NCI-H345 (cell line): ENCODE results near the gene CCT7.
A peak's percentile ranks its signal among the peaks of the same experiment; 100 is the strongest.
"Not testable (repeated sequence)": the region's sequence is repeated elsewhere in the genome, so short reads cannot be mapped to it uniquely, and the experiment has no call there.

Experiments
- DNase-seq: peaks from one replicate; lab custom pipeline; 2025; lab: John Stamatoyannopoulos, UW

Gene CCT7

DNA sequence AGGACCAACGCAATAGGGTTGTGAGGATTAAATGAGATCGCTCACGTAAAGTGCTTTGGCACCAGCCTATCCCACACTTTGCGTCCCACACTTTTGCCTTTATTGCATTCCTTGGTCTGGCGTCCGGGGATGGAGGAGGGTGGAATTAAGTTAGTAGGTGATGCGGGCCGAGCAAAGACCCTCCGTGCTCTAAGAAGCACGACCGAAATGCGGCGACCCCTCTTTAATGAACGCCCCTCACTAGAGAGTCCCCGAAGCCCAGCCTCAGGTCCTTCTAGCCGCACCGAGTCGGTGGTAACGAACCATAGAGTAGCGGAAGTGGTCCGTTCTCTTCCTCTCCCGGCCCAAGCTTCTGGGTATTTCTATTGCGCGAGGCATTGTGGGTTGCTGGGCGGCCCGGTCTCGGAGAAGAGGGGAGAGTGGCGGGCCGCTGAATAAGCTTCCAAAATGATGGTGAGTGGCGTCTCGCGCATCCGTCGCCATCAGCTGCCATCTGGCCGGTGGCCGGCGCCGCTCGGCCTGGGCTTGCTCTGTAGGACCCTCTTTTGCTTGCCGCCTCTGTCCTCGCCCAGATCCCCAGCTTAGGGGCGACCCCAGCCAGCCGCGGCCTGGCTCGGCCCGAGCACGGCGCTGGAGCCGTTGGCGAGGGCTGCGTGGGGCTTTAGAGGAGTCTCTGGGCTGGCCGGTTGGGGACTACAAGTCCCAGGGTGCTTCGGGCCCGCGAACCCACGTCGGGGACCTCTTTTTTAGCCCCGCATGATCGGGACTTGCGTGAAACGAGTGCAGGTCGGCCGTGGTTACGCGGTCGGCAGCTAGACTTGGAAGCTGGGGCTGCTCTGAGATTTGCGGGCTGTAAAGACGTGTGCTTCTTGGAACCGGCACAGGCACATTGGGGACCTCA is at the start of gene CCT7:
Gene CCT7 (plus strand): TSS at position 377 of the 901 bp plus-strand sequence. CDS start 71 bp downstream, at position 448.
- DNase-seq, result peak; percentile 94

DNA sequence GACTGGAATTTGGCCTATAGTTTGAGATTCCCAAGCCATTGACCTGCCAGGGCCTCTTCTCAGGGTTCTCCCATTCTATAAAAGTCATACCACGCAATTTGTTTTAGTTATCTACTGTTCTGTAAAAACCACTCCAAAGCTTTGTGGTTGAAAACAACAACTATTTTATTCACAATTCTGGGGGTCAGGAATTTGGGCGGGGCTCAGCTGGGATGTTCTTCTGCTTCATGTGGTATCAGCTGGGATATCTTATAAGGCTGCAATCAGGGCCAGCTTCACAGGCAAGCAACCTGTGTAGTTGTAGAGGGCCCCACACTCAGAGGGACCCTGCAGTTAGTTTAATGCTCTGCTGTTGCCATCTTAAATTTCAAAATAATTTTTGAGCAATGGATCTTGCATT is 48.1 kb upstream of the CCT7 start:
- DNase-seq, result no peak

DNA sequence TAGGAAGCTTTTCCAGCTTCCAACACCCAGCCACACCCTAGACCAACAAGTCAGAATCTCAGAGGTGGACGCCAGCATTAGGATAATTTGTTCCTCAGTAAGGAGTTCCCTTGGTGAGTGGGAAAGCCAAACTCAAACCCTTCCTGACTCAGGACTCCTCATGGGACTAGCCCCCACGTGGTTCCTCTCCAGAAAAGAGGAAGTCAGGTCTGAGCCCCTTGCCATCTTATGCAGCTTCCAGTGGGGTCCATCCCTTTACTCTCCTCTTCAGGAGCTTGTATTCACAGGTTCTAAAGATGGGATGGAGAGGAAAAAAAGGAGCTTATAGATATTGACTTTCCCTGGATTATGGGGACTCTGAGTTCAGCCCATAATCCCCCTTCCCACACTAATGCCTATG is 46.6 kb upstream of the CCT7 start:
- DNase-seq, result no peak

DNA sequence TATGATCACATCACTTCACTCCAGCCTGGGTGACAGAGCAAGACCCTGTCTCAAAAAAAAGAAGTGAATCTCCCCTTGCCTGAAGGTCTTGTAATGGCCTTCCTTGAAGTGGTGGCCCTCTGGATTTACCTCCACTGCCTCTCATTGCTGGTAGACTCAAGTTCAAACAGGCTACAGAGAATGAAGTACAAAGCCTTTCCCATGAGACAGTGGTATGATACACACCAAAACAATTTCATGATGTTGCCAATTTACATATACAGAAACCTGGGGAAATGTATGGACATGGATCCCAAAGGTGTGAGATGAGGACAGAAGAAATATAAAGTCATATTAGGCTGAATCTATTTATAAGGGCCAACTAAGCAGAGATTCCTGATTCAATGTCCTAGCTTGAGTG is 36.5 kb upstream of the CCT7 start:
- DNase-seq, result no peak

DNA sequence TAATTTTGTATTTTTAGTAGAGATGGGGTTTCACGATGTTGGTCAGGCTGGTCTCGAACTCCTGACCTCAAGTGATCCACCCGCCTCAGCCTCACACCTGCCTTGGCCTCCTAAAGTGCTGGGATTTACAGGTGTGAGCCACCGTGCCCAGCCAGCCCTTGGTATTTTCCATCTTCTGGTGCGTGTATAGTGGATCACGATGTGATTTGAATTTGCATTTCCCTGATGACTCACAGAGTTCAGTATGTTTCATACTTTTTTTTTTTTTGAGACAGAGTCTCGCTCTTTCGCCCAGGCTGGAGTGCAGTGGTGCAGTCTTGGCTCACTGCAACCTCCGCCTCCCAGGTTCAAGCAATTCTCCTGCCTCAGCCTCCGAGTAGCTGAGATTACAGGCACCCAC is 33.8 kb upstream of the CCT7 start:
- not testable (repeated sequence) for DNase-seq

DNA sequence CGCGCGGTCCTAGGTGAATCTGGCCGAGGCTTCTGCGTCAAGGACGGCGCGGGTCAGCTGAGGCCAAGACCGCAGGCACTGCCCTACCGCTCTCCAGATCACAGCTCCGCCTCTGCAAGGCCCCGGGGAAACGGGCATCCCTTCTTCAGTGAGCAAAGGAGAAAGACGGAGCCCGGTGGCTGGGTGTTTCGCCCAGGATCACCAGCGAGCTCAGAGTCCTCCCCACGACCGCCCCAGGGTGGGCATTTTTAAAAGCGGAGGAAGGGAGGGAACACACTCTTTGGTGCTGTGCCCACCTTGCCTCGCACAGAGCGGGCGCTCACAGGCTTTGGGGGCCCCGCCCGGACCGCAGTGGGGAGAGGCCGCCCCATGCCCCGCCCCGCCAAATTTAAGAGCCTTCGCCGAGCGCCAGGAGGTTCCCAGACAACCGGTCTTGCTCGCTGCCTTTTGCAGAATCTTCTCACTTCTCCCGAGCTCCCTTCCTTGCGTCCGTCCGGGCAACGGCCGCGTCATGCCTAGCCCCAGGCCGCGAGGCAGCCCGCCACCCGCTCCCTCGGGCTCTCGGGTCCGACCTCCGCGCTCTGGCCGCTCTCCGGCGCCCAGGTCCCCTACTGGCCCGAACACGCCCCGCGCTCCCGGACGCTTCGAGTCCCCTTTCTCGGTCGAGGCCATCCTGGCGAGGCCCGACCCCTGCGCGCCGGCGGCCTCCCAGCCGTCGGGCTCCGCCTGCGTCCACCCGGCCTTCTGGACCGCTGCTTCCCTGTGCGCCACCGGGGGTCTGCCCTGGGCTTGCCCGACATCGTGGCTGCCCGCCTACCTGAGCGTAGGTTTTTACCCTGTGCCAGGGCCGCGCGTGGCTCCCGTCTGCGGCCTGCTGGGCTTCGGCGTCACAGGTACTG is 31.7 kb upstream of the CCT7 start, which contains the start of gene NOTO:
Gene NOTO (plus strand): TSS at position 419 of the 899 bp plus-strand sequence. CDS start 93 bp downstream, at position 512.
- DNase-seq, result no peak

DNA sequence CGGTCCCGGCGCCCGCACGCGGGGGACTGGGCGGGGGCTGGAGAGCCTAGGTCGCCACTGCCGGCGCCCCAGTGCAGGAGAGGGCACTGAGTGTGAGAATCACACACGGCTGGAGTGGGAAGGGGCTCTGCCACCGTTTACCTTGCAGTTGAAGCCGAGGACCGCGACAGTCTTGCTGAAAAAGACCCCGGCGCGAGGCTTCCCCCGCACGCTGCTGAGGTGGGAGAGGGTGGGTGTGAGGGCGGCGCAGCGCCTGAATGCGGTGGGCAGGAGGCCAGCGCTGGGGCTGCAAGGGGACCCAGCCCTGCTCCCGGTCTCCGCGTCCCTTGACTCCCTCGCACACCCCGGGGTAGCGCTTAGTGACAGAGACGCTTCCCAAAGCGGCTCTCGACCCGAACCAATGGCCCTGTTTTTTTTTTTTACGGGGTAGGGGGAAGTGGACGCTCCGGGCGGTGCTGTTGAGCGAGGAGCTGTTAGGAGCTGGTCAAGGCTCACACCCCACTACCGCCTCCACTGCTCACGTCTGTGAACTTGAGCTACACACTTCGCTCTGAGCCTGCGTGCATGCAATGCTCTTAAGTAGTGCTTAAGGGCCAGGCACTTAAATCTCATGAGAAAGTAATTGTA is 30.9 kb upstream of the CCT7 start:
- DNase-seq, result no peak

DNA sequence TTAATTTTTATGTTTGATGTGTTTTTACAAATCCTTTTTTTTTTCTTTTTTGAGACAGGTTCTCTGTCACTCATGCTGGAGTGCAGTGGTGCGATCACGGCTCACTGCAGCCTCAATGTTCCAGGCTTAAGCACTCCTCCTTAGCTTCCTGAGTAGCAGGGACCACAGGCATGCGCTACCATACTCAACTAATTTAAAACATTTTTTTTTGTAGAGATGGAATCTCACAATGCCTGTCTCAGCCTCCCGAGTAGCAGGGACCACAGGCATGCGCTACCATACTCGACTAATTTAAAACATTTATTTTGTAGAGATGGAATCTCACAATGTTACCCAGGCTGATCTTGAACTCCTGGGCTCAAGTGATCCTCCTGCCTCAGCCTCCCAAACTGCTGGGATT is 28.5 kb upstream of the CCT7 start:
- DNase-seq, result no peak

DNA sequence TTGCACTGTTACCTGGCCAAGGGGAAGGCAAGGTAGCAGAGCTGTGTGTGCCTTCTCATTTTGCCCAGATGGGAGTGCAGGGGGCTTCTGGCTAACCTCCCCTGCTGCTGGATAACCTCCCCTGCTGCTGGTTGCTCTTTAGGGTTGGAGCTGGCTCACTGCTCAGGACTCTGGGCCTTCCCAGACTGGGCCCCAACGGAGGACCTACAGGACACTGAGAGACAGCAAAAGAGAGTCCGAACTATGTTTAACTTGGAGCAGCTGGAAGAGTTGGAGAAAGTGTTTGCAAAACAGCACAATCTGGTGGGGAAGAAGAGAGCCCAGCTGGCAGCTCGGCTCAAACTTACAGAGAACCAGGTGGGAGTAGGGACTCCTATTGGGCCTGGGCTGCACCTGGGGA is 25.9 kb upstream of the CCT7 start:
- DNase-seq, result no peak

DNA sequence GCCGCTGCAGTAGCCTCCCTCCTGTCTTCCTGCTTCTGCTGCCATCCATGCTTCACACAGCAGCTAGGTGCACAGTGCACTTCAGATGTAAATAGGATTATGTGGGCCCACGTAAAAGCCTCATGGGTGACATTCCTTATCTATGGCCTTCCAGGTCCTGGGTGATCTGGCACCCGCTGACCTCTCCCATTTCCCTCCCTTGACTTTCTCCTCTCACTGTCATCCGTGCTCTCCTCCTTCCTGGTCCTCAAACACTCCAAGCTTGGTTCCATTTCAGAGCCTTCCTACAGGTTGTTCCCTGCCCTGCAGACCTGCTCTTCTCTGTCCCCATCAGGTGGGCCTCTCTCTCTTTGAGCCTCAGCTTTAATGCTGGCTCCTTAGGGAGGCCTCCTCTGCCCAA is 24.1 kb upstream of the CCT7 start:
- DNase-seq, result no peak

DNA sequence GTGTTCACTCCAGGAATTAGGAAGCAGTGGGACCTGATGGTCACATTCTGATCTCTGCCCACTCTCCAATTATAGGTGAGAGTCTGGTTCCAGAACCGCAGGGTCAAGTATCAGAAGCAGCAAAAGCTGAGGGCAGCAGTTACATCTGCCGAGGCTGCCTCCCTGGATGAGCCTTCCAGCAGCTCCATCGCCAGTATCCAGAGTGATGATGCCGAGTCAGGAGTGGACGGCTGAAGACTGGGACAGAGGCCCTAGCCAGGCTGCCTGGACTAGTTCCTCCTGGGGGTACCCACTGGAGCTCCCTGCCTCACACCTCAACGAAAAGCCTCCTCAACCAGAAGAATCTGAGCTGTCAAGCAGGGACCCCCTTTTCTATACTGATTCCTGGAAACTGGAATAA is 23.4 kb upstream of the CCT7 start:
- no peak for DNase-seq

DNA sequence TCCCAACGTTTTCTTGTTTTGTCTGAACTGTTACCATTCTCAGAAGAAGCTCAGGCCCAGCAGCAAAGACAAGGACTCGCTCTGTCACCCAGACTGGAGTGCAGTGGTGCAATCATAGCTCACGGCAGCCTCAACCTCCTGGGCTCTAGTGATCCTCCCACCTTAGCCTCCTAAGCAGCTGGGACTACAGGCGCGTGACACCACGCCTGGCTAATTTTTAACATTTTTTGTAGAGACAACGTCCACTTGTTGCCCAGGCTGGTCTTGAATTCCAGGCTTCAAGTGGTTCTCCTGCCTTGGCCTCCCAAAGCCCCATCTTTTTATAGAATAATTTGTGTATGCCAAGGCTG is 22.0 kb upstream of the CCT7 start:
- no peak for DNase-seq

DNA sequence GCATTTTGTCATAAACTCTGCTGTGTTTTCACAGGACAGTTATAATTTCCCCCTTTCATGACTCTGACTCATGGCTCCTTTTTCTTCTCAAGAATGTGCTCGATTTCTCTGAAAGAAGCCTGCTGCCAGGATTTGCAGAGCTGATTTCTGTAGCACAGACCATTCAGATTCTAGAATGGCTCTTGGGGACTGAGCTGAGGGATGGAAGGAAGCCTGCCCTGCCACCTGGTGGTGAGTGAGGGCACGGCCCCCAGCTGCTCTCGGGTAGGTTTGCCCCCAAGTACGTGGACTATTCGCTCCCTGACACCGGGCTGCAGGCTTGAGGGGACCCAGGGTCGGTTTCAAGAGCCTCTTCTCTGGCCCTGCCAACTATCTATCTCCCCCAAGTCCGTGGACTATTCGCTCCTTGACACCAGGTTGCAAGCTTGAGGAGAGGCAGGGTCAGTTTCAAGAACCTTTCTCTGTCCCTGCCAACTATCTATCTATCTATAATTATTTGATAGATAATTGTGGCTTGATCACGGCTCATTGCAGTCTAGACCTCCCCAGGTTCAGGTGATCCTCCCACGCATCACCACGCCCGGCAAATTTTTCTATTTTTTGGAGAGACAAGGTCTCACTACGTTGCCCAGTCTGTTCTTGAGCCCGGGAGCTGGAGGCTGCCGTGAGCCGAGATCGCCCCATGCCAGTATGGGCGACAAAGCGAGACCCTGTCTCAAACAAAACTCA is 21.5 kb upstream of the CCT7 start:
- peak; percentile 79 for DNase-seq

DNA sequence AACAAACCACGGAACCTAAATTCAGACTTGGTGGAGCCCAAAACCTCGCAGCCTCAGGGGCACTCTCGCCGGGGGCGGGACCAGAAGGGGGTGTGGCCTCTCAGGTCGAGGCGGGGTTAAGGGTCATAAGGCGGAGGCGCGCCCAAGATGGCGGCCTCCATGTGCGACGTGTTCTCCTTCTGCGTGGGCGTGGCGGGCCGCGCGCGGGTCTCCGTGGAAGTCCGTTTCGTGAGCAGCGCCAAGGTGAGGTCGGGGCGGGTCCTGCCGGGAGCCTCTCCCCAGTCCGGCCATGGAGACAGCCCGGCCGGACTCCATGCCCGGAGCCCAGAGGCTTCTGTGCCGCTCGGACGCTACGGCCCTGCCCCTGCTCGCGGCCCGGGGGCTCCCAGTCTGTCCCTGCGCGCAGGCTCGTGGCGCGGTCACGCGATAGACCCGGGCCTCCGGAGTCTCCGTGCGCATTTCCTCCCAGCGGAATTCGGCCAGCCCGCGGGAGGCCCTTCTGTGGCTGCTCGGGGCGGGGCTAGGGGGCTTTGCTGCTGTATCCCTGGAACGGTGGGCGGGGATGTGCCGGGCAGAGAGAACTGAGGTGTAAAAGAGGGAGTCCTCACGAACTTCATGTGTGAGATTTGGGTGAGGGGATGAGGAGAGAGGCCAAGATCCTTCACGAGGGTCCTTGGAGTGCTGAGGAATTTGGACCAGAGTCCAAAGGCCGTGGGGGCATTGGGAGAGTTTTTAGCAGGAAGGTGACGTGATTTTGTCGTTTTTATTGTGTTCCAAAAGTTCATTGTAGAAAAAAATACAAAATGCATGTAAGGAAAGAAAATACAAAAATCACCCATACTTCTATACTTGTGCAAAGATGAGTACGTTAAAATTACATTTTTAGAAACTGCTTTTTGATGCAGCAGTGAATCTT is 19.7 kb upstream of the CCT7 start, which contains the start of gene SMYD5:
Gene SMYD5 (plus strand): TSS at position 126 of the 916 bp plus-strand sequence. CDS start 22 bp downstream, at position 148.
- DNase-seq, result peak; percentile 84

DNA sequence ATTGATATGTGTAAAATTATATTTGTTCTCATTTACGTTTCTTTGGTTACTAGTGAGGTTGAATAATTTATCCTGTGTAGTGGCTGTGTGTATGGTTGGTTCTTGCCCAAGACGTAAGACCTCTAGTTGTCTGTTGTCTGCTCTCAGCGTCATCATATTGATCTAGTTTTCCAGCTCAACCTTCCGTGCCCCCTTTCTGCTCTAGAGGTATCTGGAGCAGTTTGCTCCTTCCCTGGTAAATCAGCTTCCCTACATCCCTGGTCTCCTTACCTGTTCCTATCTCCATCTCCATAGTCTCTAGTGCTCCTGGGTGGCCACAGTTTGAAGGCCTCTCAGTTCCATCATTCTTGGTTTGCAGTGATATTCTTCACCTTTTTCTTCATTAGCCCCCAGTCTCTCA is 18.9 kb upstream of the CCT7 start:
- DNase-seq, result no peak

DNA sequence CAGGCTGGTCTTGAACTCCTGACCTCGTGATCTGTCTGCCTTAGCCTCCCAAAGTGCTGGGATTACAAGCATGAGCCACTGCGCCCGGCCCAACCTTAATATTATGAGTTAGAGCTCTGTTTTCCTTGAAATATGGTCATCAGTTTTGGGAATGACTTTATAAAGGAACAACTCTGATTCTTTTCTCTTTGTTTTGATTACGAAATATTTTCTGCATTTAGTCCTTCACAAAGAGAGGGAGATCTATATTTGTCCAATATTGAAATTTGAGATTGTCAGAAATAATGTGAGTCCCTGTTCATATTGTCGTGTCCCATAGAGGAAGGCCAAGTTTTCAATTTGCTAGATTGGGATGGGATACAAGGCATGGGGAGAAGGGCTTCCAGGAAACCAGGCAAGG is 16.9 kb upstream of the CCT7 start:
- no peak for DNase-seq

DNA sequence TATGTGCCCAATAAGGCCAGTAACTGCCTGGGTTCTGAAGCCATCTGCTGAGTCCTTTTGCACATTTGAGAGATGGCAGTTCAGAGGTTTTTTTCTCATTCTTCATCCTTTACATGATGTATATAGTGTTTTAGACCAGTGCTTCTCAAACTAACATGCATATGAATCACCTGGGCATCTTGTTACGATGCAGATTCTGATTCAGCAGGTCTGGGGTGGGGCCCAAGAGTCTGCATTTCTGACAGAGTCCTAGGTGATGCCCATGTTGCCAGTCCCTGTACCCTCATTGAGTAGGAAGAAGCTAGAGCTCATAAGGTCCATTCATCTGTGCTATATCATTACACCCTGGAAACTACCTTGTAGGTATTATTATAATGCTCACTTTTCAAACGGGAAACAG is 16.3 kb upstream of the CCT7 start:
- no peak for DNase-seq

DNA sequence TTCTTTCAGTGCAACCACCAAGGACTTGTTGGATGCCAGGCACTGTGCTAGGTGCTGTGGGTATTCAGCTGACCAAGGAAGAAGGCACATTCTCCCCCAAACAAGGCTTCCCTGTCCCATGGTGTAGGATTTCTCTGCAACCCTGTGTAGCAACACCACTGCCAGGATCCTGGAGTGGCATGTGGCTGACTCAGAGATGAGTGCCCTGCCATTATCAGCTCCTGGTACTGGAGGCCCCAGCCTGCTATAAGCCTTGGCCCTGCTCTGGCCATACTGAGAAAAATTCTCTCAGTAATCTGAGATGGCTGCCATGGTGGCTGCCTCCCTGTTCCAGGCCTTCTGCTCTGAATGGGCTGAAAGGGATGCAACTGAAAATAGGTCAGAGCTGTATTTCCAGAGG is 15.8 kb upstream of the CCT7 start:
- no peak for DNase-seq

DNA sequence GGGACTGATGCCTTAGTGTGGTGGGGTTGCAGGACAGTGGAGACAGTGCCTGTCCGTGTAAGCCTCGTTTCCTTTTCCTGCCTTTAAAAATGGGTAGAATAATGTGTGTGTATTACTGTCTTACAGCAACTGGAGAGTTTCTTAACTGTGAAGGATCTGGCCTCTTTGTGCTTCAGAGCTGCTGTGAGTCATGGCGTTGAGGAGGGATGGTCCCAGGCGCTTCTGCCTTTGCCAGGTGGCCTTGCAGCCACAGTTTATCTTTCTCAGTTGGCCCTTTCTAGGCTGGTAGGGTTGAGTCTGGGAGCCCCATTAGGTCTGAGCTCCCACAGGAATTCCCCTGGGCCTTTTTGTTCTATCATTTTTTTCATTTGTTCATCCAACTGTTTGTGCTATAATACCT is 10.3 kb upstream of the CCT7 start:
- no peak for DNase-seq

DNA sequence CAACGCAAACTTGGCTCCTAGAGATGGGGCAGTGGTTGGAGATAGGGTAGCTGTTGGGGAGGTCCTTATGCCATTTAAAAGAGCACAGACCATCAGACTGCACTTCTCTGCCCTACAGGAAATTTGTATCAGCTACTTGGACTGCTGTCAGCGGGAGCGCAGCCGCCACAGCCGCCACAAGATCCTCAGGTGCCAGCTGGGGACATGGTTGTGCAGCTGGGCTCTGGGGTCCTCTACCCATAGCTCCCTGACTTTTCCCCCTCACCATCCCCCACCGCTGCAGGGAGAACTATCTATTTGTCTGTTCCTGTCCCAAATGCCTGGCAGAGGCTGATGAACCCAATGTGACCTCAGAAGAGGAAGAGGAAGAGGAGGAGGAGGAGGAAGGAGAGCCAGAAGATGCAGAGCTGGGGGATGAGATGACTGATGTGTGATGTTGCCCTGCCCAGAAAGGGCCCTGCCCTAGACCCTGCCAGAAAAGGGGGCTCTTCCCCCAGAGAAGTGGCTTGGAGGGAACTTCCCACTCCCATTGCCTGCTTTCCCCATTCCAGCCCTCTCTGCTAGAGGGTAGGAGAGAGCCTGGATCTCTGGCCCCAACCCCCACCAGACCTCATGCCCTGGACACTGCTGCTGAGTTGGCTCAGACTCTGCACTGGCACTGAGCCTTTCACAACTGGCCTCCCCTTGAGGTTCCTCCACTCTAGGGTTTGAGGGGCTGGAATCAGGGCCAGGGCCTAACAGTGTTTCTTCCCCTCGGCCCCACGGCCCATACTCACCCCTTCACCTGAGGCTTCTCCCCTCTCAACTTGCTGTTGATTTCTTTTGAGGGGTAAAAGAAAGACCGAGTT is 8.4 kb upstream of the CCT7 start:
- DNase-seq, result no peak
